PC-3 (cell line): ENCODE data around the gene OR10A7. TPM values are rescaled to one million over a fixed set of nuclear protein-coding genes. Genes with fewer than 3 reads are reported as not detected.

Source experiments
- ATAC-seq: fragments of 200-7000 bp; cut with Tn5 transposase; 2 replicates; pipeline ENCODE4 v1.9.1; 2020; ENCODE audit warnings: mild to moderate bottlenecking, moderate library complexity
- BruUV-seq: library from RNA; stranded (reverse); fragments of 400-500 nt; replicated peaks from 2 replicates; lab custom pipeline; 2021; lab: Mats Ljungman, UMichigan
- CTCF ChIA-PET: fragments of 300-600 bp; sonication (Branson Sonifier 250); formaldehyde crosslinking; loops from one replicate; lab custom pipeline; 2022; ENCODE audit warnings: antibody characterized with exemption; lab: Charles Lee
- POLR2A ChIA-PET: fragments of 300-600 bp; sonication (Branson Sonifier 250); formaldehyde crosslinking; loops from one replicate; lab custom pipeline; 2022; ENCODE audit warnings: antibody characterized with exemption; ENCODE audit not compliant: unreplicated experiment; lab: Charles Lee
- DNase-seq: peaks from one replicate; pipeline ENCODE4 v3.0.0-alpha.2; 2015
- H2AFZ ChIP-seq: fragments of 300-600 bp; sonication (generic); 2 replicates; pipeline ENCODE4 v1.6.0; 2016; ENCODE audit warnings: antibody characterized with exemption, low read length
- H3F3A ChIP-seq: fragments of 300-600 bp; sonication (generic); one replicate; pipeline ENCODE4 v1.6.0; 2017; ENCODE audit warnings: antibody characterized with exemption, low read length, control low read depth, mild to moderate bottlenecking; ENCODE audit not compliant: unreplicated experiment
- H3K27ac ChIP-seq: fragments of 300-600 bp; sonication (generic); 2 replicates; pipeline ENCODE4 v1.5.1; 2016; ENCODE audit warnings: mild to moderate bottlenecking, low read length
- H3K27me3 ChIP-seq: fragments of 300-600 bp; sonication (generic); 2 replicates; pipeline ENCODE4 v1.6.1; 2016; ENCODE audit warnings: low read length, mixed read lengths
- H3K36me3 ChIP-seq: fragments of 300-600 bp; sonication (generic); 2 replicates; pipeline ENCODE4 v1.6.1; 2016; ENCODE audit warnings: low read depth, mixed run types, low read length, mixed read lengths
- H3K4me1 ChIP-seq: fragments of 300-600 bp; sonication (generic); 2 replicates; pipeline ENCODE4 v1.5.1; 2016; ENCODE audit warnings: low read length; ENCODE audit not compliant: insufficient read depth
- H3K4me2 ChIP-seq: fragments of 300-600 bp; sonication (generic); 2 replicates; pipeline ENCODE4 v1.6.0; 2016; ENCODE audit warnings: low read length
- H3K4me3 ChIP-seq: fragments of 300-600 bp; sonication (generic); 2 replicates; pipeline ENCODE4 v1.5.1; 2016; ENCODE audit warnings: mild to moderate bottlenecking, low read length, mixed read lengths
- H3K79me2 ChIP-seq: fragments of 300-600 bp; sonication (generic); 2 replicates; pipeline ENCODE4 v1.6.1; 2017; ENCODE audit warnings: low read length, mixed read lengths
- H3K9ac ChIP-seq: fragments of 300-600 bp; sonication (generic); 2 replicates; pipeline ENCODE4 v1.6.0; 2016; ENCODE audit warnings: mild to moderate bottlenecking, low read length
- H3K9me2 ChIP-seq: fragments of 300-600 bp; sonication (generic); replicated peaks from 2 replicates; pipeline ENCODE4 v1.6.1; 2016; ENCODE audit warnings: mixed run types, low read length, mixed read lengths
- H3K9me3 ChIP-seq: fragments of 300-600 bp; sonication (generic); 2 replicates; pipeline ENCODE4 v1.6.1; 2016; ENCODE audit warnings: low read length, mixed read lengths
- H4K20me1 ChIP-seq: fragments of 300-600 bp; sonication (generic); 2 replicates; pipeline ENCODE4 v1.6.1; 2016; ENCODE audit warnings: low read length, mixed read lengths
- CTCF ChIP-seq: fragments of 300-600 bp; sonication (generic); conservative IDR thresholded peaks from 2 replicates; pipeline ENCODE4 v1.5.1; 2017; ENCODE audit warnings: antibody characterized with exemption, low read depth, mild to moderate bottlenecking, low read length
- EZH2 ChIP-seq: fragments of 300-600 bp; sonication (generic); IDR thresholded peaks from one replicate; pipeline ENCODE4 v1.6.1; 2017; ENCODE audit warnings: antibody characterized with exemption, mild to moderate bottlenecking, low read length; ENCODE audit not compliant: unreplicated experiment
- EZH2phosphoT487 ChIP-seq: fragments of 300-600 bp; sonication (generic); IDR thresholded peaks from 2 replicates; pipeline ENCODE4 v1.6.1; 2018; ENCODE audit warnings: mild to moderate bottlenecking, antibody characterized with exemption, low read length, borderline replicate concordance
- intact Hi-C: fragments of 100-400 bp; cut with micrococcal nuclease; formaldehyde crosslinking; loops from 2 replicates; pipeline ENCODE4 v1.9.0; 2023
- total RNA-seq: library from RNA; depleted of rRNA; stranded (reverse); fragments of >200 nt; gene quantifications from 2 replicates; pipeline ENCODE4 v1.2.3, GENCODE V29; 2014

Gene OR10A7
- total RNA-seq, 1 experiment from 2014 or later = not detected

- no peak for DNase-seq
- intact Hi-C loops = no loop called here
- ChIA-PET CTCF (no interaction called here), POLR2A (no interaction called here)
- no peak for TF ChIP-seq CTCF
- TF ChIP-seq EZH2 = no peak
- TF ChIP-seq EZH2phosphoT487 = no peak
- Histone ChIP-seq H2AFZ (no peak overlapping the region), H3K9me3 (no peaks in the 10 kb centered on the region), H3K4me2 (no peak overlapping the region), H3K9me2 (no peaks in the 10 kb centered on the region), H3F3A (no peaks in the 10 kb centered on the region), H3K79me2 (no peaks in the 10 kb centered on the region), H3K4me1 (no peaks in the 10 kb centered on the region), H4K20me1 (no peaks in the 10 kb centered on the region), H3K27ac (no peak overlapping the region), H3K27me3 (peaks cover 54% of the 10 kb centered on the region), H3K4me3 (no peak overlapping the region), H3K9ac (no peak overlapping the region), H3K36me3 (no peaks in the 10 kb centered on the region)
- ATAC-seq = no peak
- BruUV-seq = no TSS peak
Measured at GRCh38 chr12:55227643-55228042, 6.8 kb downstream of the OR10A7 start.

- Histone ChIP-seq H3K9me2 (no peaks in the 10 kb centered on the region), H3K79me2 (no peaks in the 10 kb centered on the region), H3K4me1 (no peaks in the 10 kb centered on the region), H3K4me3 (no peak within 1 kb of the TSS), H2AFZ (no peak within 1 kb of the TSS), H3K9me3 (no peaks in the 10 kb centered on the region), H3K4me2 (no peak within 1 kb of the TSS), H3K36me3 (no peaks in the 10 kb centered on the region), H3F3A (no peaks in the 10 kb centered on the region), H3K9ac (no peak within 1 kb of the TSS), H3K27ac (no peak within 1 kb of the TSS), H3K27me3 (peaks cover 30% of the 10 kb centered on the region), H4K20me1 (no peaks in the 10 kb centered on the region)
- intact Hi-C loops = no loop called here
- TF ChIP-seq EZH2phosphoT487 (no peak), CTCF (no peak), EZH2 (no peak)
- DNase-seq (no peak), ATAC-seq (no peak)
- ChIA-PET CTCF (no interaction called here), POLR2A (no interaction called here)
- no TSS peak for BruUV-seq
Measured at GRCh38 chr12:55244309-55244708, 23.5 kb downstream of the OR10A7 start, which contains the start of gene OR6C74. Gene OR6C74, plus strand, starts transcription at chr12:55244609. Its CDS starts 2,679 bp downstream, at chr12:55247288.

GRCh38 chr12:55246159-55246558 lies 25.3 kb downstream of the OR10A7 start:
- intact Hi-C loops = no loop called here
- POLR2A ChIA-PET = no interaction called here

More at GRCh38 chr12:55246159-55246558, 25.3 kb downstream of the OR10A7 start:
- Histone ChIP-seq H3K4me3 (no peak overlapping the region), H3K27me3 (peaks cover 30% of the 10 kb centered on the region), H4K20me1 (no peaks in the 10 kb centered on the region), H2AFZ (no peak overlapping the region), H3K4me2 (no peak overlapping the region), H3K27ac (no peak overlapping the region), H3K36me3 (no peaks in the 10 kb centered on the region), H3K79me2 (no peaks in the 10 kb centered on the region), H3F3A (no peaks in the 10 kb centered on the region), H3K9ac (no peak overlapping the region), H3K9me3 (no peaks in the 10 kb centered on the region), H3K4me1 (no peaks in the 10 kb centered on the region), H3K9me2 (no peaks in the 10 kb centered on the region)
- CTCF ChIA-PET = no interaction called here
- TF ChIP-seq EZH2phosphoT487 (no peak), CTCF (no peak), EZH2 (no peak)
- no TSS peak for BruUV-seq
- DNase-seq (no peak), ATAC-seq (no peak)
